Measurements from ENCODE around the gene ANXA8. TPM values are rescaled to one million over a fixed set of nuclear protein-coding genes. Genes with fewer than 3 reads are reported as not detected.

ANXA8 gene
- total and polyA plus RNA-seq, 5 donors from 2014 or later: not detected

DNA sequence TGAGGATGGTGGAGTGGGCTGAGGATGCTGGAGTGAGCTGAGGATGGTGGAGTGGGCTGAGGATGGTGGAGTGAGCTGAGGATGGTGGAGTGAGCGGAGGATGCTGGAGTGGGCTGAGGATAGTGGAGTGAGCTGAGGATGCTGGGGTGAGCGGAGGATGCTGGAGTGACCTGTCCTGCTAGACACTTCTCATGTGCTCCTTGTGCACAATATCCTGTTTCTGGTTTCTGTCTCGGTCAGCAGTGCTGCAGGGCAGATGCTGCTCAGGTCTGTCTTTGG, 29.2 kb downstream of the ANXA8 start:
- no peak overlapping the region for H3K27ac ChIP-seq (ENCODE audit: insufficient read depth, low read length, poor library complexity, severe bottlenecking)
- Mint-ChIP-seq H3K4me3 (no peak overlapping the region), H3K36me3 (no peaks in the 10 kb centered on the region), H3K4me1 (no peaks in the 10 kb centered on the region), H3K27me3 (peaks cover 10% of the 10 kb centered on the region), H3K27ac (no peak overlapping the region), H3K9me3 (no peaks in the 10 kb centered on the region)
- H3K4me3 ChIP-seq (ENCODE audit: low read depth, low read length): no peak overlapping the region
- H3K27me3 ChIP-seq (ENCODE audit: control insufficient read depth, insufficient read depth, low read length): no peaks in the 10 kb centered on the region
- DNase-seq (no peak), ATAC-seq (ENCODE audit: low read depth in 2 of 2) (no peak)
- no peaks in the 10 kb centered on the region for H3K4me1 ChIP-seq (ENCODE audit: control insufficient read depth, insufficient read depth, low read length, poor library complexity, severe bottlenecking)
- no peaks in the 10 kb centered on the region for H3K9me3 ChIP-seq (ENCODE audit: control insufficient read depth in 2 of 2, low read length in 2 of 2)
- H3K36me3 ChIP-seq (ENCODE audit: control insufficient read depth, insufficient read depth, low read length): no peaks in the 10 kb centered on the region

DNA sequence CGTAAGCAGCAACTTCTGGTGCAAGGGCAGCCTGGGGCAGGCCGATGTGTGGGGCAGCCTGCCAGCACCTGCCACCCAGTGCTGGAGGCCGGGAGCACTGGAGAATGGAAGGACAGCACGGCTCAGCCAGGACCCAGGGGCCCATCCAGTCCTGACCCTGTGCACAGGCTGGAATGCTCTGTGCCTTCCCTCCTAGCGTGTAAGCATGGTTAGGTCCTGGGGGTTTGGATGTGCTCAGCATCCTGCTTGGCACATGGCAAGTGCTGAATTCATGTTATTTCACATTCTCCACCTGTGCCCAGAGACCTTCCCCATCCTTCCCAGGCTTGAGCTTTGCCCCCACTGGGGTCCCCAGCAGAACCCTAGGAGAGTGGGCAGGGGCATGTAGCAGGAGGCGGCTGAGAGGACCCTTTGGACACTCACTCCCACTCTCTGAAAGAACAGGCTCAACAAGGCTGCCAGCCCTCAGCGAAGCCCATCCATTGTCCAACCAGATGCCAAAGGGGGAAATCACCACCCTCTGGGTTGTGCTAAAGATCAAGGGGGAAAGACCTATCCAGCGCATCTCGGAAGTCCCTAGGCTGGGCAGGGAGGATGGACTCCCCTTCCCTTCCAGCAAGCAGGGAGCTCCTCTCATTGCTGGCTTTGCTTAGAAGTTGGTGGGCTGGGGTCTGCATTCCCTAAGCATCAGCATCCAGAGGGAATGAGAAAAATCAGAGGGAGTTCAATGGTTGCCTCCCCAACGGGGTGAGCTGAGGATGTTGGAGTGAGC, 29.7 kb downstream of the ANXA8 start:
- Mint-ChIP-seq H3K27me3 (peaks cover 10% of the 10 kb centered on the region), H3K4me1 (no peaks in the 10 kb centered on the region), H3K4me3 (no peak overlapping the region), H3K36me3 (no peaks in the 10 kb centered on the region), H3K9me3 (no peaks in the 10 kb centered on the region), H3K27ac (no peak overlapping the region)
- H3K36me3 ChIP-seq (ENCODE audit: control insufficient read depth, insufficient read depth, low read length): no peaks in the 10 kb centered on the region
- no peaks in the 10 kb centered on the region for H3K9me3 ChIP-seq (ENCODE audit: control insufficient read depth in 2 of 2, low read length in 2 of 2)
- H3K4me1 ChIP-seq (ENCODE audit: control insufficient read depth, insufficient read depth, low read length, poor library complexity, severe bottlenecking): no peaks in the 10 kb centered on the region
- no peak overlapping the region for H3K4me3 ChIP-seq (ENCODE audit: low read depth, low read length)
- no peak overlapping the region for H3K27ac ChIP-seq (ENCODE audit: insufficient read depth, low read length, poor library complexity, severe bottlenecking)
- H3K27me3 ChIP-seq (ENCODE audit: control insufficient read depth, insufficient read depth, low read length): no peaks in the 10 kb centered on the region
- DNase-seq (no peak), ATAC-seq (ENCODE audit: low read depth in 2 of 2) (no peak)

GRCh38 chr10:47453141-47454007, 30.5 kb downstream of the ANXA8 start:
- ATAC-seq (ENCODE audit: low read depth in 2 of 2) (no peak), DNase-seq (no peak)
- H3K36me3 Mint-ChIP-seq: no peaks in the 10 kb centered on the region
- H3K27me3 Mint-ChIP-seq: peaks cover 4% of the 10 kb centered on the region
- no peak overlapping the region for H3K27ac ChIP-seq (ENCODE audit: insufficient read depth, low read length, poor library complexity, severe bottlenecking)
- no peaks in the 10 kb centered on the region for H3K27me3 ChIP-seq (ENCODE audit: control insufficient read depth, insufficient read depth, low read length)
- H3K4me1 ChIP-seq (ENCODE audit: control insufficient read depth, insufficient read depth, low read length, poor library complexity, severe bottlenecking): no peaks in the 10 kb centered on the region
- H3K36me3 ChIP-seq (ENCODE audit: control insufficient read depth, insufficient read depth, low read length): no peaks in the 10 kb centered on the region
- no peak overlapping the region for H3K27ac Mint-ChIP-seq
- no peak overlapping the region for H3K4me3 ChIP-seq (ENCODE audit: low read depth, low read length)
- H3K4me1 Mint-ChIP-seq: no peaks in the 10 kb centered on the region
- no peaks in the 10 kb centered on the region for H3K9me3 ChIP-seq (ENCODE audit: control insufficient read depth in 2 of 2, low read length in 2 of 2)
- peaks cover 0 to 2% (median 0%) of the 10 kb centered on the region in 7 donors for H3K9me3 Mint-ChIP-seq
- no peak overlapping the region for H3K4me3 Mint-ChIP-seq

- H3K4me1 Mint-ChIP-seq: no peaks in the 10 kb centered on the region
- no peak overlapping the region for H3K4me3 Mint-ChIP-seq
- Histone ChIP-seq H3K4me1 (ENCODE audit: control insufficient read depth, insufficient read depth, low read length, poor library complexity, severe bottlenecking) (no peaks in the 10 kb centered on the region), H3K4me3 (ENCODE audit: low read depth, low read length) (no peak overlapping the region), H3K9me3 (ENCODE audit: control insufficient read depth in 2 of 2, low read length in 2 of 2) (no peaks in the 10 kb centered on the region), H3K27ac (ENCODE audit: insufficient read depth, low read length, poor library complexity, severe bottlenecking) (no peak overlapping the region), H3K36me3 (ENCODE audit: control insufficient read depth, insufficient read depth, low read length) (no peaks in the 10 kb centered on the region), H3K27me3 (ENCODE audit: control insufficient read depth, insufficient read depth, low read length) (no peaks in the 10 kb centered on the region)
- DNase-seq: no peak
- no peak for ATAC-seq (ENCODE audit: low read depth in 2 of 2)
- H3K36me3 Mint-ChIP-seq: no peaks in the 10 kb centered on the region
- peaks cover 0 to 2% (median 0%) of the 10 kb centered on the region in 7 donors for H3K9me3 Mint-ChIP-seq
- H3K27ac Mint-ChIP-seq: no peak overlapping the region
- peaks cover 4% of the 10 kb centered on the region for H3K27me3 Mint-ChIP-seq
Observed at GRCh38 chr10:47452495-47453140, 31.3 kb downstream of the ANXA8 start.

- H3K36me3 Mint-ChIP-seq: no peaks in the 10 kb centered on the region
- ATAC-seq (ENCODE audit: low read depth in 2 of 2) (no peak), DNase-seq (no peak)
- peaks cover 4% of the 10 kb centered on the region for H3K27me3 Mint-ChIP-seq
- no peak overlapping the region for H3K27ac Mint-ChIP-seq
- Histone ChIP-seq H3K4me3 (ENCODE audit: low read depth, low read length) (no peak overlapping the region), H3K27ac (ENCODE audit: insufficient read depth, low read length, poor library complexity, severe bottlenecking) (no peak overlapping the region), H3K36me3 (ENCODE audit: control insufficient read depth, insufficient read depth, low read length) (no peaks in the 10 kb centered on the region), H3K27me3 (ENCODE audit: control insufficient read depth, insufficient read depth, low read length) (no peaks in the 10 kb centered on the region), H3K9me3 (ENCODE audit: control insufficient read depth in 2 of 2, low read length in 2 of 2) (no peaks in the 10 kb centered on the region), H3K4me1 (ENCODE audit: control insufficient read depth, insufficient read depth, low read length, poor library complexity, severe bottlenecking) (no peaks in the 10 kb centered on the region)
- no peak overlapping the region for H3K4me3 Mint-ChIP-seq
- H3K9me3 Mint-ChIP-seq: peaks cover 0 to 2% (median 0%) of the 10 kb centered on the region in 7 donors
- H3K4me1 Mint-ChIP-seq: no peaks in the 10 kb centered on the region
Observed at GRCh38 chr10:47451998-47452494, 31.9 kb downstream of the ANXA8 start.

DNA sequence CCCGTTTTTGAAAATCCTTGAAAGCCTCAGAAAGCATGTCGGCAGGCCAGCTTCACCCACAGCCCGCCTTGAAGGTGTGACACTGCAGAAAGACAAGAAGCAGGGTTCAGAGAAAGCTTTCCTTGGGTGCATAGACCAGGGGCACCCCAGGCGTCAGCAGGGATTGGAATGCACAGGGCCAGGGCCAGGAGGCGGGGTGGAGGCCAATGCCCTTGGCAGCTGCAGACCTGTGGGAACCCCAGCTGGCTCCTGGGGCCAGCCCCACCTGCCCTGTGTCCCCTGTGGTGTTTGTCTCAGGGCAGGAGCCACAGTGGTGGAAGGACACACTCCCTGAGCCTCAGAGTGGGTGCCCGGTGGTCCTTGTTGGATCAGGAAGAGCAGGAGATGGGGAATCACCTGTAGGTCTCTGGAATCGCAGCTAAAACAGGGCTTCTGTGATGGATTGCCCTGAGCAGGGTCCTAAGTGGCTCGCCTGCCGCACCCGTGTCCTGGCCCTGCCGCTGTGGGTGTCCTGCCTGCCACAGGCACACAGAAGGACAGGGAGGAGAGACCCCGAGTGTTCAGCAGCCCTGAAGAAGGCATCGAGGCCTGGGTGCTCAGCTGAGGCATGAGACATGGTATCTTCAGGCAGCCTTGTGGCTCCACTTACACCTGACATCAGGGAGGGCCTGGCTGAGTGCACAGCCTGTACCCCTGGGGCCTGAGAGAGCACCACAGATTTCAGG, 32.5 kb downstream of the ANXA8 start:
- Mint-ChIP-seq H3K9me3 (peaks cover 0 to 2% (median 0%) of the 10 kb centered on the region in 7 donors), H3K27ac (no peak overlapping the region), H3K27me3 (peaks cover 4% of the 10 kb centered on the region), H3K36me3 (no peaks in the 10 kb centered on the region), H3K4me1 (no peaks in the 10 kb centered on the region), H3K4me3 (no peak overlapping the region)
- Histone ChIP-seq H3K4me3 (ENCODE audit: low read depth, low read length) (no peak overlapping the region), H3K27ac (ENCODE audit: insufficient read depth, low read length, poor library complexity, severe bottlenecking) (no peak overlapping the region), H3K27me3 (ENCODE audit: control insufficient read depth, insufficient read depth, low read length) (no peaks in the 10 kb centered on the region), H3K9me3 (ENCODE audit: control insufficient read depth in 2 of 2, low read length in 2 of 2) (no peaks in the 10 kb centered on the region), H3K4me1 (ENCODE audit: control insufficient read depth, insufficient read depth, low read length, poor library complexity, severe bottlenecking) (no peaks in the 10 kb centered on the region), H3K36me3 (ENCODE audit: control insufficient read depth, insufficient read depth, low read length) (no peaks in the 10 kb centered on the region)
- ATAC-seq (ENCODE audit: low read depth in 2 of 2) (no peak), DNase-seq (no peak)

GRCh38 chr10:47450442-47450841, 33.5 kb downstream of the ANXA8 start:
- no peaks in the 10 kb centered on the region for H3K36me3 Mint-ChIP-seq
- no peak overlapping the region for H3K27ac Mint-ChIP-seq

More at GRCh38 chr10:47450442-47450841, 33.5 kb downstream of the ANXA8 start:
- Histone ChIP-seq H3K36me3 (ENCODE audit: control insufficient read depth, insufficient read depth, low read length) (no peaks in the 10 kb centered on the region), H3K9me3 (ENCODE audit: control insufficient read depth in 2 of 2, low read length in 2 of 2) (peaks cover 3 to 5% of the 10 kb centered on the region in 2 experiments), H3K27ac (ENCODE audit: insufficient read depth, low read length, poor library complexity, severe bottlenecking) (no peak overlapping the region), H3K27me3 (ENCODE audit: control insufficient read depth, insufficient read depth, low read length) (no peaks in the 10 kb centered on the region), H3K4me1 (ENCODE audit: control insufficient read depth, insufficient read depth, low read length, poor library complexity, severe bottlenecking) (no peaks in the 10 kb centered on the region), H3K4me3 (ENCODE audit: low read depth, low read length) (no peak overlapping the region)
- peaks cover 0 to 8% (median 2%) of the 10 kb centered on the region in 7 donors for H3K9me3 Mint-ChIP-seq
- H3K4me1 Mint-ChIP-seq: no peaks in the 10 kb centered on the region
- peaks cover 4% of the 10 kb centered on the region for H3K27me3 Mint-ChIP-seq
- no peak for ATAC-seq (ENCODE audit: low read depth in 2 of 2)
- no peak for DNase-seq
- no peak overlapping the region for H3K4me3 Mint-ChIP-seq
